Panc1 (cell line): ENCODE measurements around the gene HERC6. TPM values are rescaled to one million over a fixed set of nuclear protein-coding genes. Genes with fewer than 3 reads are reported as not detected.

ENCODE experiments used
- ATAC-seq: fragments of 200-7000 bp; cut with Tn5 transposase; 2 replicates; pipeline ENCODE4 v1.9.1; 2020; ENCODE audit warnings: mild to moderate bottlenecking, moderate library complexity
- BruUV-seq: library from RNA; stranded (reverse); fragments of 400-500 nt; replicated peaks from 2 replicates; lab custom pipeline; 2021; lab: Mats Ljungman, UMichigan
- CTCF ChIA-PET: fragments of 300-600 bp; sonication (Branson Sonifier 250); formaldehyde crosslinking; loops from one replicate; lab custom pipeline; 2022; ENCODE audit warnings: antibody characterized with exemption; lab: Charles Lee
- POLR2A ChIA-PET: fragments of 300-600 bp; sonication (Branson Sonifier 250); formaldehyde crosslinking; loops from one replicate; lab custom pipeline; 2022; ENCODE audit warnings: antibody characterized with exemption; lab: Charles Lee
- DNase-seq: peaks from one replicate; pipeline ENCODE4 v3.0.0-alpha.2; 2010; ENCODE audit warnings: low read depth, low spot score
- H3K27ac ChIP-seq: 2 replicates; pipeline ENCODE4 v1.5.1; 2011; ENCODE audit warnings: mild to moderate bottlenecking, low read length, inconsistent platforms
- H3K27me3 ChIP-seq: fragments of 200-500 bp; sonication (Bioruptor generic); 2 replicates; pipeline ENCODE4 v1.6.0; 2014; ENCODE audit warnings: low read length, inconsistent platforms; ENCODE audit not compliant: control insufficient read depth, insufficient read depth
- H3K36me3 ChIP-seq: fragments of 200-500 bp; sonication (Bioruptor generic); 2 replicates; pipeline ENCODE4 v1.5.1; 2014; ENCODE audit warnings: inconsistent platforms, mild to moderate bottlenecking, low read length, moderate library complexity; ENCODE audit not compliant: control insufficient read depth, insufficient read depth
- H3K4me1 ChIP-seq: 2 replicates; pipeline ENCODE4 v1.5.1; 2011; ENCODE audit warnings: inconsistent platforms, mild to moderate bottlenecking, low read length, moderate library complexity; ENCODE audit not compliant: control insufficient read depth, insufficient read depth
- H3K4me3 ChIP-seq, 2 experiments: 2 replicates each; pipeline ENCODE4 v1.5.1; 2011 to 2012; ENCODE audit warnings: low read depth in 2 of 2, low read length in 2 of 2, mild to moderate bottlenecking in 2 of 2, inconsistent platforms in 1 of 2, moderate library complexity in 1 of 2
- H3K9me3 ChIP-seq: fragments of 200-500 bp; sonication (Bioruptor generic); 2 replicates; pipeline ENCODE4 v1.5.1; 2014; ENCODE audit warnings: low read depth, mild to moderate bottlenecking, inconsistent platforms, low read length, moderate library complexity; ENCODE audit not compliant: control insufficient read depth, insufficient read depth
- POLR2AphosphoS5 ChIP-seq: IDR thresholded peaks from 2 replicates; pipeline ENCODE4 v1.6.1; 2012; ENCODE audit warnings: mild to moderate bottlenecking, low read depth, low read length, moderate library complexity
- REST ChIP-seq, 2 experiments: IDR thresholded peaks; 2 replicates each; pipeline ENCODE4 v1.6.1; 2011 to 2012; ENCODE audit warnings: low read depth in 2 of 2, control low read depth in 1 of 2, low read length in 1 of 2, mild to moderate bottlenecking in 1 of 2, moderate library complexity in 1 of 2; ENCODE audit not compliant: insufficient read depth in 1 of 2
- SIN3A ChIP-seq: IDR thresholded peaks from 2 replicates; pipeline ENCODE4 v1.6.1; 2012; ENCODE audit warnings: low read depth, mild to moderate bottlenecking, low read length, moderate library complexity, borderline replicate concordance; ENCODE audit not compliant: insufficient read depth
- TCF7L2 ChIP-seq: IDR thresholded peaks from 2 replicates; pipeline ENCODE4 v1.6.1; 2011; ENCODE audit warnings: mild to moderate bottlenecking, low read depth, low read length, inconsistent platforms
- in situ Hi-C: cut with HindIII; loops from 2 replicates; pipeline ENCODE4 v1.10.0; 2016; ENCODE audit warnings: low sequenced_read_pairs, low pct_unique_long_range_greater_than_20kb
- intact Hi-C: fragments of 100-400 bp; cut with micrococcal nuclease; formaldehyde crosslinking; loops from one replicate; pipeline ENCODE4 v1.10.0; 2022; ENCODE audit not compliant: unreplicated experiment
- total RNA-seq: library from RNA; stranded (reverse); gene quantifications from one replicate; pipeline ENCODE4 v1.2.1, GENCODE V29; 2021; ENCODE audit not compliant: unreplicated experiment
- TF ChIP-seq, protein P1 (sequence below): fragments of 450-650 bp; IDR thresholded peaks from 2 replicates; pipeline ENCODE4 v1.5.1; 2017; ENCODE audit warnings: mild to moderate bottlenecking

The HERC6 gene
- total RNA-seq, 1 experiment from 2014 or later, result 1.2 TPM

- intact Hi-C loops, result no loop called here
- no peak for DNase-seq
- no peak for TF ChIP-seq SIN3A
- TF ChIP-seq TCF7L2, result no peak
- TF ChIP-seq, protein P1, sequence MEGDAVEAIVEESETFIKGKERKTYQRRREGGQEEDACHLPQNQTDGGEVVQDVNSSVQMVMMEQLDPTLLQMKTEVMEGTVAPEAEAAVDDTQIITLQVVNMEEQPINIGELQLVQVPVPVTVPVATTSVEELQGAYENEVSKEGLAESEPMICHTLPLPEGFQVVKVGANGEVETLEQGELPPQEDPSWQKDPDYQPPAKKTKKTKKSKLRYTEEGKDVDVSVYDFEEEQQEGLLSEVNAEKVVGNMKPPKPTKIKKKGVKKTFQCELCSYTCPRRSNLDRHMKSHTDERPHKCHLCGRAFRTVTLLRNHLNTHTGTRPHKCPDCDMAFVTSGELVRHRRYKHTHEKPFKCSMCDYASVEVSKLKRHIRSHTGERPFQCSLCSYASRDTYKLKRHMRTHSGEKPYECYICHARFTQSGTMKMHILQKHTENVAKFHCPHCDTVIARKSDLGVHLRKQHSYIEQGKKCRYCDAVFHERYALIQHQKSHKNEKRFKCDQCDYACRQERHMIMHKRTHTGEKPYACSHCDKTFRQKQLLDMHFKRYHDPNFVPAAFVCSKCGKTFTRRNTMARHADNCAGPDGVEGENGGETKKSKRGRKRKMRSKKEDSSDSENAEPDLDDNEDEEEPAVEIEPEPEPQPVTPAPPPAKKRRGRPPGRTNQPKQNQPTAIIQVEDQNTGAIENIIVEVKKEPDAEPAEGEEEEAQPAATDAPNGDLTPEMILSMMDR, result no peak
- no peak for TF ChIP-seq POLR2AphosphoS5
- TF ChIP-seq REST (IDR thresholded peaks at IDR 0.05; ENCODE audit: insufficient read depth in 1 of 2, low read depth in 2 of 2, low read length in 1 of 2), result no peak
- Histone ChIP-seq H3K27ac (no peak overlapping the region), H3K9me3 (no peaks in the 10 kb centered on the region), H3K27me3 (no peaks in the 10 kb centered on the region), H3K4me3 (no peak overlapping the region), H3K36me3 (no peaks in the 10 kb centered on the region), H3K4me1 (no peaks in the 10 kb centered on the region)
- in situ Hi-C loops, result no loop called here
- ChIA-PET POLR2A (no interaction called here), CTCF (no interaction called here)
- no TSS peak for BruUV-seq
- ATAC-seq, result no peak
Observed at GRCh38 chr4:88411491-88412096, 32.9 kb downstream of the HERC6 start.

DNA sequence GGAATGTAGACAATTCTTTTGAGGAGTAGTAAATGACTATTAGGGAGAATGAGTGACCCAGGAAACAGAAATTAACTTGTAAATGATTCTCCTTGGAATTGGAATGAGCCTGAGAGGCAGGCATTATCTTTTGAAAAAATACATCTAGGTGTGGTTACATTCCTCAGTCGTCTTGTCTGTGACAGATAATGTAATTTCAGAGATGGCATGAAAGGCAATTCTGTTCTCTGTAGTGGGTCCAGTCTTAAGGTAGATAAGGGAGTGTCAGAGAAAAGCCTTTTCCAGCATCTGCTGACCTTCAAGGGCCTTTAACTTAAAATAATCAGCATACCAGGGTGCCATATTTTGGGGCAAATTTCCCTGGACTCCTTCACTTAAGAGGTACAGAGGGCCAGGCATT, 35.1 kb downstream of the HERC6 start:
- H3K36me3 ChIP-seq, result no peaks in the 10 kb centered on the region
- H3K9me3 ChIP-seq, result no peaks in the 10 kb centered on the region

More for the DNA sequence above, 35.1 kb downstream of the HERC6 start:
- DNase-seq, result no peak
- no peak for ATAC-seq
- CTCF ChIA-PET, result no interaction called here
- BruUV-seq, result no TSS peak
- intact Hi-C loops, result no loop called here
- in situ Hi-C loops, result no loop called here
- TF ChIP-seq REST (IDR thresholded peaks at IDR 0.05; ENCODE audit: insufficient read depth in 1 of 2, low read depth in 2 of 2, low read length in 1 of 2) (no peak), POLR2AphosphoS5 (no peak), TCF7L2 (no peak), SIN3A (no peak)
- TF ChIP-seq, protein P1, result no peak
- H3K4me1 ChIP-seq, result no peaks in the 10 kb centered on the region
- no peaks in the 10 kb centered on the region for H3K27me3 ChIP-seq
- H3K27ac ChIP-seq, result no peak overlapping the region
- H3K4me3 ChIP-seq, result no peak overlapping the region
- POLR2A ChIA-PET, result no interaction called here
